NCI-H226 (cell line): ENCODE data around the gene ZNF516.

Source experiments
- DNase-seq: peaks from one replicate; pipeline ENCODE4 v3.0.0-alpha.2; 2015

The ZNF516 gene

DNA sequence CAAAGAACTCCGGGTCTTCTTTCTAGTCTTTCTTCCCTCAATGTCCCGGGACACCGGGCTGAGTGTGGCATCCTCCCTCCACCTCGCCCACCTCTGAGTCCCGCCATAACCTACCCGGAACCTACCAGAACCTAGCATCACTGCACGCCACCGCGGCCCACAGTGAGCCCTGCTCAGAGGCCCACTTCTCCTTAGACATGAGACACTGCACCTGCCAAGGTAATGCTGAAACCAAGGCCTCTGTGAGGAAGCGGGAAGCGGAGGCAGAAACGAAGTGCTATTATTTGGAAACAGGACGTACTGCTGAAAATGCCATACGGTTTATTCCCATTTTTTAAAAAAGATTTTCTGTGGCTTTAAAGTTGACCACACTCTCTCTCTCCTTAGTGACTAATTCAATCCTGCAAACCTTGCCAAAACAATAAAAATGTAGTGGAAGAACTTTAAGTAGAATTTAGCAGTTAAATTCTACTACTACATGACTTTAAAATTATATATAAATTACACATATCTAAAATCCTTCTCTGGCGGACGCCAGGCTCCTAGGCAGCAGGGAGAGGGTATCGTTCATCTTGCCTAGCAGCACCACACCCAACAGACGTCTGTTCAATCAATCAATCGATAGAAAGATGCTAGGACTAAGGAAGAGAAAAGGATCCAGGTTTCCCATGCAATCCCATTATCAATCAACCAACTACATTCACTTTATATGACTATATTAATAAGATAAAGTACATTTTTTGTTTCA lies 82.0 kb downstream of the ZNF516 start:
- no peak for DNase-seq

DNA sequence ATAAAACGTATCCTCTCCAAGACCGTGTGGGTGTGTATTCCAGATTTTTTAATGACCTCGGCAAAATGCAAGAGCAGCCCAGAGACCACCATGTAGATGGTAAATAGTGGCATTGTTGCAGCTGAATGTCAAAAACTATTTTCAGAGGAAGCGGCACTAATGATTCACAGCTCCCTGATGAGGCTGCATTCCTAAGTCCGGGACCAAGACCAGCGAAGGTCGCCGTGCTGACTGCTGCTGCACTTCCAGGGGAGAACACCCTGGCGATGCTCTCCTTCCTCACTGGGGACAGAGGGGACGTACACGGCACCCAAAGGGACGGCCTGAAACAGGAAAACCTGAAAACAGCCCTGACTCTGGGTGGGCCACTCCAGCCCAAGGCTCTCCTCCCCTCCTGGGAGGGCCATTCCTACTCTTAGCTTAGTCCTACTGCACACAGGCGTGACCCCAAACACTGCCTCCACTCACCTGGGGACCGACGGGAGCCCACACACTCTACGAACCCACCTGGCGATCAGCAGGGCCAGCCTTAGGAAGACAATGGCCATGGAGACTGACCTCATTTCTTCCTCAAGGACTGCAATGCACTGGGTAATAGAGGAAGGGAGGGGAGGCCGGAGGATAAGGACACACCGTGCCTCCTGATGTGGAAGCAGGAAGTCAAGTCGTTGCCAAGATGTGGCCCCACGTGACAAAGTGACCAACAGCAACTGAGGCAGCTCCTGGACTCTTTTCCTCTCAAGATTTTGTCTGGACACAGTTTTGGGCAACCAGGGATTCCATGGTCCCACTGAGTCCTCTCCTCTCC lies 82.8 kb downstream of the ZNF516 start:
- no peak for DNase-seq

GRCh38 chr18:76410660-76411417 lies 84.2 kb downstream of the ZNF516 start:
- no peak for DNase-seq

DNA sequence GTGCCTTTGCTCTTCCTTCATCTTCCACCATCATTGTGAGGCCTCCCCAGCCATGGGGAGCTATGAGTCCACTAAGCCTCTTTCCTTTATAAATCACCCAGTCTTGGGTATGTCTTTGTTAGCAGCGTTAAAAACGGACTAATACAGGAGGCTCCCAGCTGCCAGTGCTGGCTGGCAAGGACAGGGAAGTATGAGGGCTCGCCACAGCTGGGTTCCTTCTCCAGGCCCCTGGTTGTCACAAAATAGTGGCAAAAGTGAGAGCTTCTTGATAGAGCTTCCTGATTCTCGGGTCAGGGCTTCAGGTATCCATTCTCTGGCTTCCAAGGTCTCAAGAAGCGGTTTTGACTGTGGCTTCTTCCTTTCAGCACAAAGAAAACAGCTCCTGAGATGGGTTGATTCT lies 85.0 kb downstream of the ZNF516 start:
- DNase-seq, result no peak

DNA sequence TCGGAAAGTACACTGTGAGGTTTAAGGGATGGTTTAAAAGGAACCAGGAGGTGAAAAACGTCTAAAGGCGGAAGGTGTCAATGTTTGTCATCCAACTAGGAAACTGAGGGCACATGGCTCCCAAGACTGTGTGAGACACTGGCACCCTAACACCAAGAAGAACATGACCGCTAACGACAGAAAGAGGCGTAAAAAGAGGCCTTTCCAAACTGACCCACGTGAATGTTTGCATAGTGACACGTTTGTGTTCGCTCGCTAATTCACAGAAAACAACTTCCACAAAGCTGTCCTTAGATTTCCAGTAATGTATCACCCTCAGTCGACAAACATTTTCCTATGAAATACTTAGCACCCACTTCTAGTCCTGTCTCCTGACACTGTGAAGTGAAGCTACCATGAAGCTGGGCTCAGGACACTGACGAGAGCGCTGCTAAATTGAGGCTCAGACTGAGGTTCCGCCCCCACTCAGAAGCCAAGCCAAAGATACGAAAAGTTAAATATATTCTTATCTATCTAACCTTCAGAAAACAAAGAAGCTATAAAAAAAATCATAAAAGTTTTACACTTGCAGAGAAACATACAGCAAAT lies 86.5 kb downstream of the ZNF516 start:
- no peak for DNase-seq

GRCh38 chr18:76407681-76408080 lies 87.4 kb downstream of the ZNF516 start:
- DNase-seq, result no peak

- DNase-seq, result no peak
Observed at GRCh38 chr18:76406791-76407190, 88.3 kb downstream of the ZNF516 start.

DNA sequence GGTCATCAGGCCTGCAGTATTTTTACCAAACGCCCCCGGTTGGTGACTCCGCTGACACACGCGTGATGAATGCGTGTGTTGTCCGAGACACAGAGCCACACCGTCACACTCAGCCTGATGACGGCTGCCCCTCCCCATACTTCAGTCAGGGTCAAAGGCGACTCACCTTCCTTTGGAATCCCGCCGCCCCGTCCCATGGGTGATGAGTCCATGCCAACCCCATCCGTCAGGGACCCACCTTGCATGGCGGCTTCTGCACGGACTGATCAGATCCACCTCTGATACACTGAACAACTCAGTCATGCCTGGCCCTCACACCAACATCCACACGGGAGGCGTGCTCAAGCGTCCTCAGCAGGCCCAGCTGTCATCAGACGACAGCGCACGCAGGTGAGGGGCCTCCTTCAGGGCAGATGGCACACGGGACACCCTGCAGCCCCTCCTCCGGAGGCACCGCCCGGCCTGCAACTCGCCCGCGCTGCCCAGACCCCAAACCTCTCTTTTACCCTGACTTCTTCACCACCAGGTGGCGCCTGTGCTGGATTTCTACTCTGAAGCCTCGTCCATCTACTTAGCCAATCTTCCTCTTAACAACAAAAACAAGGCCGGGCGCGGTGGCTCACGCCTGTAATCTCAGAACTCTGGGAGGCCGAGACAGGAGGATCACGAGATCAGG lies 89.2 kb downstream of the ZNF516 start:
- DNase-seq, result no peak

DNA sequence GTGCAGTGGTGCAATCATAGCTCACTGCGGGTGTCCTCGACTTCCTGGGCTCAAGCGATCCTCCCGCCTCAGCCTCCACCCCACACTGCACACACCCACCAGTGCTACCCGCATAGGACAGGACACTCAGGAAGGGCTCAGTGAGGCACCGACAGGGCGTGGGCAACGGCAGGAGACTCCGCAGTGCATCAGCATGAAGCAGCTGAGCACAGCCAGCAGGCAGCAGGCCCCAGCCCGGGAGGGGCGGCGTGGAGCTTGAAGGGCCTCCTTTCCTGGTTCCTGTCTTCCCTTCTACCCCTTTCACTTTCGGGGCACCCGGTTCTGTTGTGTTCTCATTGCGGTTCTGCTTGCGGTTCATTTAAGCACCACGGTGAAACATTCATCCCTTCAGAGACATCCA lies 89.8 kb downstream of the ZNF516 start:
- no peak for DNase-seq

DNA sequence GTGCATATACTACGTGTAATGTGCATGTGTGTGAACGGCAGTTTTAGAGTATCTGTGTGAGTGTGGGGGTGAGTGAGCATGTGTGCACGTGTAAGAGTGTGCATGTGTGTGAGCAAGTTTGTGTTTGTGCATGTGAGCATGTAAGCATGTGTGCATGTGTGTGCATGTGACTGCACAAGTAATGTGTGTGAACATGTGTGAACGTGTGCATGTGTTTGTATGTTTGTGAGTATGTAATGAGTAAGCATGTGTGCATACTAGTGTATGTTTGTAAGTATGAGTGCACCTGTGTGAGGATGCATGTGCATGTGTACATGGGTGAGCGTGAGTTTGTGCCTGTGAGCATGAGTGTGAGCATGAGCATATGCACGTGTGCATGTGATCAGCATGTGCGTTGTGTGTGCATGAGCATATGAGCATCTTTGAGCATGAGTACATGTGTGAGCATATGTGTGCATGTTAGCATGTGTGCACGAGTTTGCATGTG lies 90.7 kb downstream of the ZNF516 start:
- DNase-seq, result no peak

- DNase-seq, result no peak
Observed at GRCh38 chr18:76402026-76402990, 92.7 kb downstream of the ZNF516 start.

GRCh38 chr18:76401498-76401897 lies 93.5 kb downstream of the ZNF516 start:
- no peak for DNase-seq

DNA sequence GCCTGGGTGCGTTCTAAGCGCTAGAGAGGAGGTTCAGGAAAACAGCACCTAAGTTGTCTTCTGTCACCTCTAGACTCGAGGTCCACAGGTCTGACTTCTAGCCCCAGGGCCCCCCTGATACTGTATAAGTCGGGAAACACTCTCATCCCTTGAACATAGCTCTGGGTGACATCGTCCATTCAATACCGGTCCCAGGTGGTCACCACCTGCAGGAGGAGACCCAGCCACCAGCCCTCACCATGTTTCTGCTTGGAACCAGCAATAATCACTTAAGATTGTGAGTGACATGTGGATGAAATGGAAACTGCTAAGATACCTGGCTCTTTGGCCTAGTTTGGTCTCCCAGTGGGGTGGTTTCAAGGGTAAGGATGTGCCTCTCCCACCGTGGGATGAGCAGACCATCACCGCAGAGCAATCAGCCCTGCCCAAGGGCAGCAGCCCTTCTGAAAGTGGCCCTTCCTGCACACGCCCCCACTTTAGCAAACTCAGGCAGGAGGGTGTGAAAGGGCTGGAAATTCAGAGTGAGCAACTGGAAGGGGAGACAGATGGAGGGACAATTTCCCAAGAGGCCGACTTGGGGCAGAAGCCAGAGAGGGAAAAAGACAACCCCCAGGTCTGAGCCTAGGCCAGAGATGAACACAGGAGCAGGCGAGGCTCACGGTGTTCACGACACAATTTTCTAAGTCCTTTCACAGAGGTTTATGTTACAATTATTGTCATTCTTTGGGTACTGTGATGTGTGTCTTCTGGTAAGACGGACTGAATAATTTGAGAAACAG lies 95.2 kb downstream of the ZNF516 start:
- no peak for DNase-seq

GRCh38 chr18:76398896-76399612 lies 96.0 kb downstream of the ZNF516 start:
- DNase-seq, result no peak

DNA sequence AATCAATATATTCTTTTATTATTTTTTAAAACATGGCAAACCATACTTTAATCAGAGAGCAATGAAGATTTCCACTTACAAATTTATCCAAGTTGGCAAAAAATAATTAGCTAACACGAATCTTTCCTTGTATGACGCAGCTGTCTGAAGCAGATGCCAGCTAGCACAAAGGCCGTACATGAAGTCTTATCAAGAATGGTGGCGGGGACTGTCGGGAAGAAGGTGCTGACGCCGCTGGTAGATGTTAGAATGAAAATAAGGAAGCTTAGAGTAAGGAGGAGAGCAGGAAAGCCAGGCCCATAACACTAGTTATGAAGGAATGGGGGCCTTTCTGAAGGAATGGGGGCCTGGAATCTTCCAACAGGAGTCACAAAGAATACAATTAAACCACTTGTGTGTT lies 96.7 kb downstream of the ZNF516 start:
- DNase-seq, result no peak

DNA sequence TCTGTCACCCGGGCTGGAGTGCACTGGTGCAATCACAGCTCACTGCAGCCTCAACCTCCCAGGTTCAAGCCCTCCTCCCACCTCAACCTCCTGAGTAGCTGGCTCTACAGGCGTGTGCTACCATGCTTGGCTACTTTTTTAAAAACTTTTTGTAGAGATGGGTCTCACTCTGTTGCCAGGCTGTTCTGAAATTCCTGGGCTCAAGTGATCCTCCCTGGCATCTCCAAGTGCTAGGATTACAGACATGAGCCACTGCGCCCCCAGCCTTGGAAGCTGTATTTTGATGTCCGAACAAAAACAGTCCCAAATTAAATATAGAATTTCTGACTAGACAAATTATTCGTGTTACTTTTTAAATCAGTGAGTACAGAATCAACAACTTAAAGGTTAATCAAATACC lies 97.4 kb downstream of the ZNF516 start:
- DNase-seq, result no peak

DNA sequence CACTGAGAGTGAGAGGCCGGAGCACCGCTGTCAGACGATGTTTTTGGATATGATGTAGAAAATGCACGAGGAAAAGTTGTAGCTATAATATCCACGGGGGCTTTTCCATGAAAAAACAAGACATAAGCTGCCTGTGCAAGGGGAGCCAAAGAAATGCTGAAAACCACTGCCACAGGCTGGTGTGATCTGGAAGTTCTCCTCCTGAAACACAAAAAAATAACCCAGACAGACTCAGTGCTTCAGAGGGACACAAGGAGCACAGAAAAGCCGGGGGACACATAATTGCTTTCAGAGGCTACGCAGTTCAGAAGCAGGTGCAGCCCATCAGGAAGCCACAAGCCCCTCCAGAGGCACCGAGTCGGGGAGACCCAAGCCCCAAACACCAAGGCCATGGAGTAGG lies 98.2 kb downstream of the ZNF516 start:
- no peak for DNase-seq

DNA sequence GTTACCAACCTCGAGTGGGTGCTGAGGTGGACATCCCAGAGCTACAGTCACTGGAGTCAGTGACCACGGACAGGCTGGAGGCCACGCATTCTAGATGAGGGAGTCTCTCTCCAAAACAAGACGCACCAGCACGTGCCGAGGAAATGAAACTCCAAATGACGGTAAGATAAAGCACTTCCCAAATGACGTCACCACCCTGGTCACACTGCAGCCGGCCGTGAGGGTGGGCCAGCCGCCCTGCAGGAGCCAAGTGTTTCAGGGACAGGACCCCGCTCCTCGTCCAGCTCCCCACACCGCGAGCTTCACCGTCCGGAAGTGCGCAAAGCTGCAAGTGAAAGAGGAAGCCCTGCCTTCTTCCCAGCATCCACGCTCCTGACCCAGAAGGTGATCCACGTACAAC lies 99.4 kb downstream of the ZNF516 start:
- DNase-seq, result no peak

DNA sequence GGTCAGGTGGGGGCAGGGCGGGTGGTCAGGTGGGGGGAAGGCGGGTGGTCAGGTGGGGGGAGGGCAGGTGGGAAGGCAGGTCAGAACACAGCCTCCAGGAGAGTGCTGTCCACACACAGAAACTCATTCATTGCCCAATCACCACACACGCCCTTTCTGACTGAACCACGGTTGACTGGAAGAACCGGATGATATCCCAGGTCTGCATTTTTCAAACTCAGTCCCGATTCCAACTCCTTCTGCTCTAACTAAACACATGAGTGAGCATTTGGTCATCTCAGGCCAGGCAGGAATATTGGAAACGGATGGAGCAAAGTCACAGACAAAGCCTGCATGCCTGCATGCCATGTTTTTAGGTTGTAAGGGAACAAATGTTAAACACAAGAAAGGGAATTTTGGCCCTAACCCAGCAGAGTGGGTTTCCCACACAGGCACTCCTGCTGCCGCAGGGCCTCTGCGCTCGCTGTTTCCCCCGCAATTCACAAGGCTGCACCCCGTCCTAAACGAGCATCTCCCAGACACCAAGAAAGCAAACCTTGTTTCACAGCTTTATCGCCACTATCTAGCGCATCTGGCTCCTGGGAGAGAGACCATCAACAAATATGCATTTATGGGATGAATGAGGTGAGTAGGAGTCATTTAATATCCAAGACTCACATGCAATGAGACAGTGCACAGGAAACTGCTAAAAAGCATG lies 100.1 kb downstream of the ZNF516 start:
- DNase-seq, result no peak
